IMR-90 (cell line): ENCODE measurements around the gene PPP1R3F. TPM values are rescaled to one million over a fixed set of nuclear protein-coding genes. Genes with fewer than 3 reads are reported as not detected.

ENCODE experiments used
- ATAC-seq: fragments of 200-7000 bp; cut with Tn5 transposase; 2 replicates; pipeline ENCODE4 v1.9.1; 2020; ENCODE audit warnings: low read depth, mild to moderate bottlenecking, moderate library complexity
- BruUV-seq: library from RNA; stranded (reverse); fragments of 400-500 nt; replicated peaks from 2 replicates; lab custom pipeline; 2021; lab: Mats Ljungman, UMichigan
- CTCF ChIA-PET: fragments of 300-600 bp; formaldehyde crosslinking; extraction: SDS; loops from one replicate; lab custom pipeline; 2021; ENCODE audit warnings: antibody characterized with exemption; lab: Yijun Ruan, JAX
- POLR2A ChIA-PET: fragments of 300-600 bp; sonication (Branson Sonifier 250); formaldehyde crosslinking; loops from one replicate; lab custom pipeline; 2022; ENCODE audit warnings: antibody characterized with exemption; ENCODE audit not compliant: unreplicated experiment; lab: Charles Lee
- DNase-seq: peaks from one replicate; pipeline ENCODE4 v3.0.0; 2013
- H2AFZ ChIP-seq: replicated peaks from 2 replicates; pipeline ENCODE3; 2013; ENCODE audit warnings: low read length, mild to moderate bottlenecking; ENCODE audit not compliant: poor library complexity
- H2AK5ac ChIP-seq: 2 replicates; pipeline ENCODE4 v1.6.1; 2013; ENCODE audit warnings: low read depth, low read length, inconsistent platforms
- H2AK9ac ChIP-seq: replicated peaks from 2 replicates; pipeline ENCODE3; 2013; ENCODE audit warnings: mild to moderate bottlenecking, low read depth, low read length, moderate library complexity; ENCODE audit not compliant: poor library complexity
- H2BK120ac ChIP-seq: 2 replicates; pipeline ENCODE4 v1.6.1; 2013; ENCODE audit warnings: low read depth, low read length, inconsistent platforms
- H2BK15ac ChIP-seq: 3 replicates; pipeline ENCODE4 v1.6.1; 2013; ENCODE audit warnings: low read depth, low read length, inconsistent platforms
- H2BK20ac ChIP-seq: 2 replicates; pipeline ENCODE4 v1.6.1; 2013; ENCODE audit warnings: low read depth, mild to moderate bottlenecking, inconsistent platforms, low read length, moderate library complexity
- H2BK5ac ChIP-seq: 2 replicates; pipeline ENCODE4 v1.6.1; 2013; ENCODE audit warnings: mild to moderate bottlenecking, low read depth, low read length, inconsistent platforms; ENCODE audit not compliant: poor library complexity, severe bottlenecking
- H3K14ac ChIP-seq: replicated peaks from 2 replicates; pipeline ENCODE4 v1.6.1; 2013; ENCODE audit warnings: low read depth, low read length, inconsistent platforms
- H3K18ac ChIP-seq: 2 replicates; pipeline ENCODE4 v1.6.1; 2013; ENCODE audit warnings: low read depth, low read length, control low read depth
- H3K23ac ChIP-seq: 2 replicates; pipeline ENCODE4 v1.6.1; 2013; ENCODE audit warnings: low read depth, low read length, inconsistent platforms
- H3K27ac ChIP-seq: 2 replicates; pipeline ENCODE4 v1.5.1; 2013; ENCODE audit warnings: mild to moderate bottlenecking, control low read depth, low read length; ENCODE audit not compliant: insufficient read depth
- H3K27me3 ChIP-seq: 2 replicates; pipeline ENCODE4 v1.6.1; 2013; ENCODE audit warnings: low read length; ENCODE audit not compliant: control insufficient read depth, insufficient read depth
- H3K36me3 ChIP-seq: 2 replicates; pipeline ENCODE4 v1.6.1; 2013; ENCODE audit warnings: low read length, mixed read lengths; ENCODE audit not compliant: control insufficient read depth, insufficient read depth
- H3K4ac ChIP-seq: 2 replicates; pipeline ENCODE4 v1.6.1; 2013; ENCODE audit warnings: low read depth, low read length, inconsistent platforms
- H3K4me1 ChIP-seq: 2 replicates; pipeline ENCODE4 v1.6.1; 2013; ENCODE audit warnings: low read length, mixed read lengths; ENCODE audit not compliant: control insufficient read depth, insufficient read depth
- H3K4me2 ChIP-seq: 2 replicates; pipeline ENCODE4 v1.6.1; 2013; ENCODE audit warnings: low read depth, mild to moderate bottlenecking, control low read depth, low read length, moderate library complexity
- H3K4me3 ChIP-seq: 2 replicates; pipeline ENCODE4 v1.5.1; 2013; ENCODE audit warnings: low read depth, mild to moderate bottlenecking, control low read depth, low read length, moderate library complexity; ENCODE audit not compliant: insufficient read depth
- H3K56ac ChIP-seq: 2 replicates; pipeline ENCODE4 v1.6.1; 2013; ENCODE audit warnings: low read length, inconsistent platforms; ENCODE audit not compliant: insufficient read depth; ENCODE audit errors: extremely low read depth
- H3K79me1 ChIP-seq, 2 experiments: 2 replicates each; pipeline ENCODE4 v1.6.1; 2013; ENCODE audit warnings: low read length in 2 of 2, inconsistent platforms in 1 of 2, low read depth in 1 of 2
- H3K9ac ChIP-seq: 2 replicates; pipeline ENCODE4 v1.6.1; 2013; ENCODE audit warnings: low read depth, low read length, control low read depth
- H3K9me1 ChIP-seq: 2 replicates; pipeline ENCODE4 v1.6.1; 2013; ENCODE audit warnings: low read length, inconsistent platforms; ENCODE audit not compliant: insufficient read depth
- H3K9me3 ChIP-seq: 2 replicates; pipeline ENCODE4 v1.6.1; 2013; ENCODE audit warnings: low read length; ENCODE audit not compliant: control insufficient read depth, insufficient read depth
- H4K20me1 ChIP-seq: 2 replicates; pipeline ENCODE4 v1.6.1; 2013; ENCODE audit warnings: low read length, inconsistent platforms; ENCODE audit not compliant: insufficient read depth
- H4K5ac ChIP-seq: 2 replicates; pipeline ENCODE4 v1.6.1; 2013; ENCODE audit warnings: mild to moderate bottlenecking, low read depth, low read length, control low read depth
- H4K8ac ChIP-seq, 2 experiments: 2 replicates each; pipeline ENCODE4 v1.6.1; 2013; ENCODE audit warnings: low read depth in 2 of 2, low read length in 2 of 2, control low read depth in 1 of 2, inconsistent platforms in 1 of 2
- H4K91ac ChIP-seq: 2 replicates; pipeline ENCODE4 v1.6.1; 2013; ENCODE audit warnings: low read depth, low read length, inconsistent platforms; ENCODE audit not compliant: insufficient read depth
- CHD1 ChIP-seq: IDR thresholded peaks from 2 replicates; pipeline ENCODE4 v1.6.1; 2012; ENCODE audit warnings: low read depth, low read length, improper control_type of control experiment
- ELK1 ChIP-seq: fragments of 150-350 bp; IDR thresholded peaks from 2 replicates; pipeline ENCODE4 v1.6.1; 2016; ENCODE audit warnings: low read depth, mild to moderate bottlenecking, low read length, moderate library complexity, borderline replicate concordance
- FOS ChIP-seq: fragments of 150-350 bp; IDR thresholded peaks from 2 replicates; pipeline ENCODE4 v1.6.1; 2016; ENCODE audit warnings: low read depth, low read length
- MXI1 ChIP-seq: IDR thresholded peaks from 2 replicates; pipeline ENCODE4 v1.6.1; 2012; ENCODE audit warnings: low read depth, mild to moderate bottlenecking, low read length, moderate library complexity, borderline replicate concordance
- RAD21 ChIP-seq: IDR thresholded peaks from 2 replicates; pipeline ENCODE4 v1.6.1; 2012; ENCODE audit warnings: low read length, improper control_type of control experiment
- RFX5 ChIP-seq: IDR thresholded peaks from 2 replicates; pipeline ENCODE4 v1.8.0; 2012; ENCODE audit warnings: low read depth, mild to moderate bottlenecking, low read length, moderate library complexity
- SMC3 ChIP-seq: fragments of 150-350 bp; IDR thresholded peaks from 2 replicates; pipeline ENCODE4 v1.6.1; 2016; ENCODE audit warnings: low read depth, mild to moderate bottlenecking, antibody characterized with exemption, low read length, moderate library complexity
- WGBS, 2 experiments: methylation state at CpG; one replicate each; pipeline versions ENCODE4 v1.1.5 to v1.1.7; 2013; ENCODE audit warnings: missing lambda C conversion rate in 2 of 2; ENCODE audit not compliant: insufficient read length in 1 of 2; ENCODE audit errors: extremely low coverage in 2 of 2; 5-methylcytosine and 5-hydroxymethylcytosine counted together
- dilution Hi-C: fragments of 300-500 bp; cut with HindIII; formaldehyde crosslinking; loops from one replicate; pipeline ENCODE4 v1.14.3; 2018; ENCODE audit warnings: low sequenced_read_pairs; ENCODE audit not compliant: unreplicated experiment
- in situ Hi-C: fragments of 300-500 bp; cut with MboI; formaldehyde crosslinking; loops from 3 replicates; pipeline ENCODE4 v1.14.3; 2019; ENCODE audit warnings: low sequenced_read_pairs, inconsistent platforms, mixed read lengths
- intact Hi-C: fragments of 100-400 bp; cut with micrococcal nuclease; formaldehyde crosslinking; loops from 2 replicates; pipeline ENCODE4 v1.10.0; 2022
- polyA plus RNA-seq, 3 experiments: library from polyadenylated mRNA; depleted of rRNA; stranded (reverse); fragments of >200 nt; gene quantifications; 2 replicates each; pipeline ENCODE4 v1.2.3, GENCODE V29; 2012; ENCODE audit warnings: low replicate concordance in 1 of 3
- total RNA-seq: library from RNA; depleted of rRNA; stranded (reverse); fragments of >200 nt; gene quantifications from 2 replicates; pipeline ENCODE4 v1.2.3, GENCODE V29; 2012

Gene PPP1R3F
- total and polyA plus RNA-seq, 2 of the 4 experiments (the other 2 are of a cell fraction) = 0.72 to 1.7 TPM

GRCh38 chrX:49257846-49258748 lies 11.5 kb upstream of the PPP1R3F start:
- H2AK5ac ChIP-seq = no peak overlapping the region
- no peak overlapping the region for H2BK20ac ChIP-seq
- no peak overlapping the region for H4K5ac ChIP-seq
- no peak overlapping the region for H3K4ac ChIP-seq
- no peak overlapping the region for H3K4me3 ChIP-seq
- H3K56ac ChIP-seq = no peak overlapping the region
- H3K9me1 ChIP-seq = no peaks in the 10 kb centered on the region
- no peak overlapping the region for H2BK5ac ChIP-seq
- ChIA-PET POLR2A (no interaction called here), CTCF (no interaction called here)
- peaks cover 1% of the 10 kb centered on the region; the same call in 1 of the 2 replicates for H3K9me3 ChIP-seq
- H2AK9ac ChIP-seq = no peak overlapping the region
- in situ Hi-C loops (no loop called here), dilution Hi-C loops (no loop called here), intact Hi-C loops (no loop called here)
- no peak overlapping the region for H4K8ac ChIP-seq
- H2BK15ac ChIP-seq = no peak overlapping the region
- WGBS, 2 experiments = 40% methylated on average over 1 of the region's 20 CpGs; no CpG with 5 or more reads in 1 of the 2 experiments
- H3K27ac ChIP-seq = no peak overlapping the region
- no peak overlapping the region for H3K4me2 ChIP-seq
- H3K18ac ChIP-seq = no peak overlapping the region
- no peaks in the 10 kb centered on the region for H4K20me1 ChIP-seq
- H3K4me1 ChIP-seq = no peaks in the 10 kb centered on the region
- no peak overlapping the region for H3K14ac ChIP-seq
- no peak overlapping the region for H4K91ac ChIP-seq
- H2BK120ac ChIP-seq = no peak overlapping the region
- H3K23ac ChIP-seq = no peak overlapping the region
- peaks cover 3% of the 10 kb centered on the region; the same call in 1 of the 2 replicates for H3K27me3 ChIP-seq
- no TSS peak for BruUV-seq
- ATAC-seq = no peak
- no peak for DNase-seq
- H3K79me1 ChIP-seq = no peaks in the 10 kb centered on the region
- no peak for TF ChIP-seq RAD21
- TF ChIP-seq SMC3 = no peak
- TF ChIP-seq FOS = no peak
- TF ChIP-seq RFX5 = no peak
- no peak for TF ChIP-seq MXI1
- no peak for TF ChIP-seq CHD1
- no peak for TF ChIP-seq ELK1
- H3K36me3 ChIP-seq = no peaks in the 10 kb centered on the region
- no peak overlapping the region for H2AFZ ChIP-seq
- H3K9ac ChIP-seq = no peak overlapping the region
